Muscle layer of colon (tissue), 2 donors: ENCODE data around the gene SHROOM2.

ENCODE experiments used
- H3K27ac ChIP-seq: one replicate; pipeline ENCODE4 v1.7.0; 2013; ENCODE audit warnings: low read depth, mild to moderate bottlenecking, low read length, moderate library complexity
- H3K27me3 ChIP-seq, 2 donors: one replicate each; pipeline ENCODE4 v1.7.0; 2013; ENCODE audit warnings: low read length in 2 of 2, mild to moderate bottlenecking in 2 of 2; ENCODE audit not compliant: insufficient read depth in 2 of 2, control insufficient read depth in 1 of 2
- H3K36me3 ChIP-seq: one replicate; pipeline ENCODE4 v1.7.0; 2013; ENCODE audit warnings: mild to moderate bottlenecking, low read length; ENCODE audit not compliant: insufficient read depth
- H3K4me1 ChIP-seq: one replicate; pipeline ENCODE4 v1.7.0; 2013; ENCODE audit warnings: mild to moderate bottlenecking, low read length; ENCODE audit not compliant: insufficient read depth
- H3K4me3 ChIP-seq, 2 donors: one replicate each; pipeline ENCODE4 v1.7.0; 2013; ENCODE audit warnings: low read length in 2 of 2, low read depth in 1 of 2, mild to moderate bottlenecking in 1 of 2, moderate library complexity in 1 of 2
- H3K9ac ChIP-seq: one replicate; pipeline ENCODE4 v1.7.0; 2013; ENCODE audit warnings: low read length
- H3K9me3 ChIP-seq: one replicate; pipeline ENCODE4 v1.7.0; 2013; ENCODE audit warnings: mild to moderate bottlenecking, low read length
- donor health status: abdominal sarcoma.
- donor health status: Adenocarcinoma of cecum.

Gene SHROOM2

GRCh38 chrX:9905721-9906120 lies 119.5 kb downstream of the SHROOM2 start:
- Histone ChIP-seq H3K36me3 (no peaks in the 10 kb centered on the region), H3K9ac (no peak overlapping the region), H3K4me1 (no peaks in the 10 kb centered on the region), H3K27ac (no peak overlapping the region), H3K9me3 (no peaks in the 10 kb centered on the region), H3K4me3 (no peak overlapping the region), H3K27me3 (no peaks in the 10 kb centered on the region)

- H3K9me3 ChIP-seq, result no peaks in the 10 kb centered on the region
- H3K27me3 ChIP-seq, result no peaks in the 10 kb centered on the region
- no peaks in the 10 kb centered on the region for H3K36me3 ChIP-seq
- no peaks in the 10 kb centered on the region for H3K4me1 ChIP-seq
- H3K27ac ChIP-seq, result no peak overlapping the region
- H3K9ac ChIP-seq, result no peak overlapping the region
- no peak overlapping the region for H3K4me3 ChIP-seq
Observed at GRCh38 chrX:9906919-9907318, 120.7 kb downstream of the SHROOM2 start.

- no peaks in the 10 kb centered on the region for H3K36me3 ChIP-seq
- H3K9me3 ChIP-seq, result no peaks in the 10 kb centered on the region
- no peak overlapping the region for H3K9ac ChIP-seq
- H3K4me3 ChIP-seq, result no peak overlapping the region
- no peaks in the 10 kb centered on the region for H3K27me3 ChIP-seq
- H3K27ac ChIP-seq, result no peak overlapping the region
- H3K4me1 ChIP-seq, result no peaks in the 10 kb centered on the region
Observed at GRCh38 chrX:9907645-9908387, 121.6 kb downstream of the SHROOM2 start.

GRCh38 chrX:9909254-9909653 lies 123.0 kb downstream of the SHROOM2 start:
- no peaks in the 10 kb centered on the region for H3K9me3 ChIP-seq
- no peak overlapping the region for H3K9ac ChIP-seq
- H3K27me3 ChIP-seq, result no peaks in the 10 kb centered on the region
- H3K4me3 ChIP-seq, result no peak overlapping the region
- no peak overlapping the region for H3K27ac ChIP-seq
- no peaks in the 10 kb centered on the region for H3K4me1 ChIP-seq
- no peaks in the 10 kb centered on the region for H3K36me3 ChIP-seq

GRCh38 chrX:9911487-9911886 lies 125.3 kb downstream of the SHROOM2 start:
- Histone ChIP-seq H3K4me3 (no peak overlapping the region), H3K9me3 (no peaks in the 10 kb centered on the region), H3K27ac (no peak overlapping the region), H3K36me3 (no peaks in the 10 kb centered on the region), H3K9ac (no peak overlapping the region), H3K27me3 (no peaks in the 10 kb centered on the region), H3K4me1 (no peaks in the 10 kb centered on the region)

GRCh38 chrX:9912351-9913145 lies 126.3 kb downstream of the SHROOM2 start:
- Histone ChIP-seq H3K36me3 (no peaks in the 10 kb centered on the region), H3K27me3 (no peaks in the 10 kb centered on the region), H3K27ac (no peak overlapping the region), H3K9me3 (no peaks in the 10 kb centered on the region), H3K4me3 (peak overlapping the region in 1 of 2 donors; percentile 32), H3K9ac (no peak overlapping the region), H3K4me1 (no peaks in the 10 kb centered on the region)

- no peaks in the 10 kb centered on the region for H3K4me1 ChIP-seq
- H3K9me3 ChIP-seq, result no peaks in the 10 kb centered on the region
- no peaks in the 10 kb centered on the region for H3K27me3 ChIP-seq
- no peak overlapping the region for H3K27ac ChIP-seq
- H3K36me3 ChIP-seq, result no peaks in the 10 kb centered on the region
- no peak overlapping the region for H3K9ac ChIP-seq
- no peak overlapping the region for H3K4me3 ChIP-seq
Observed at GRCh38 chrX:9913146-9913433, 126.9 kb downstream of the SHROOM2 start.

GRCh38 chrX:9917861-9918260 lies 131.6 kb downstream of the SHROOM2 start:
- no peaks in the 10 kb centered on the region for H3K27me3 ChIP-seq
- H3K9me3 ChIP-seq, result no peaks in the 10 kb centered on the region
- no peak overlapping the region for H3K9ac ChIP-seq
- H3K4me3 ChIP-seq, result no peak overlapping the region
- no peak overlapping the region for H3K27ac ChIP-seq
- H3K4me1 ChIP-seq, result no peaks in the 10 kb centered on the region
- no peaks in the 10 kb centered on the region for H3K36me3 ChIP-seq

- H3K4me3 ChIP-seq, result no peak overlapping the region
- no peaks in the 10 kb centered on the region for H3K9me3 ChIP-seq
- H3K27me3 ChIP-seq, result no peaks in the 10 kb centered on the region
- H3K36me3 ChIP-seq, result no peaks in the 10 kb centered on the region
- H3K27ac ChIP-seq, result no peak overlapping the region
- H3K9ac ChIP-seq, result no peak overlapping the region
- no peaks in the 10 kb centered on the region for H3K4me1 ChIP-seq
Observed at GRCh38 chrX:9919632-9920172, 133.5 kb downstream of the SHROOM2 start.

- Histone ChIP-seq H3K4me3 (no peak overlapping the region), H3K4me1 (no peaks in the 10 kb centered on the region), H3K27me3 (no peaks in the 10 kb centered on the region), H3K36me3 (no peaks in the 10 kb centered on the region), H3K9me3 (no peaks in the 10 kb centered on the region), H3K9ac (no peak overlapping the region), H3K27ac (no peak overlapping the region)
Observed at GRCh38 chrX:9921407-9921806, 135.2 kb downstream of the SHROOM2 start.

- Histone ChIP-seq H3K27me3 (no peaks in the 10 kb centered on the region), H3K27ac (no peak overlapping the region), H3K4me1 (no peaks in the 10 kb centered on the region), H3K9ac (no peak overlapping the region), H3K4me3 (no peak overlapping the region), H3K36me3 (no peaks in the 10 kb centered on the region), H3K9me3 (no peaks in the 10 kb centered on the region)
Observed at GRCh38 chrX:9923357-9923756, 137.1 kb downstream of the SHROOM2 start.
